NCI-H146 treated with DMSO at 0.1 percent for 48 hours (cell line): ENCODE measurements around the gene RUNX2.

ENCODE experiments used
- DNase-seq: peaks from one replicate; lab custom pipeline; 2025; ENCODE audit not compliant: unreplicated experiment; lab: John Stamatoyannopoulos, UW

The RUNX2 gene

DNA sequence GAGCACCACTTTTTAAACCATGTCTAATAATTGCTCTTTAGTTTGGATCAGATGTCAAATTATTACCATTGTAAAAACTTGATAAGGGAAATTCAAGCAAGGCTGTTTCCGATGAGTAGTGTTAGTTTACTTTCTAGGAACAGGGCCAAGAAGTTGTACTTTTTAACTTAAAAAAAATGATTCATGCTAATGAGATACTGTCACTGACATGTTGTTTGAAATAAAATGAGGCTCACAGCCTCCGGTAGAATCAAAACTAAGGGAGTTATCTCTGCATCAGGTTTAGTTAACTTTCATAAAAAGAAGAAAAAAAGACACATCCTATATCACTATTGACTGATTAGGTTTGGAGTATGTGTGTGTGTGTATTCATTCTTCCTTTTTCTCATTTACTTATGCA lies 104.8 kb downstream of the RUNX2 start:
- no peak for DNase-seq

DNA sequence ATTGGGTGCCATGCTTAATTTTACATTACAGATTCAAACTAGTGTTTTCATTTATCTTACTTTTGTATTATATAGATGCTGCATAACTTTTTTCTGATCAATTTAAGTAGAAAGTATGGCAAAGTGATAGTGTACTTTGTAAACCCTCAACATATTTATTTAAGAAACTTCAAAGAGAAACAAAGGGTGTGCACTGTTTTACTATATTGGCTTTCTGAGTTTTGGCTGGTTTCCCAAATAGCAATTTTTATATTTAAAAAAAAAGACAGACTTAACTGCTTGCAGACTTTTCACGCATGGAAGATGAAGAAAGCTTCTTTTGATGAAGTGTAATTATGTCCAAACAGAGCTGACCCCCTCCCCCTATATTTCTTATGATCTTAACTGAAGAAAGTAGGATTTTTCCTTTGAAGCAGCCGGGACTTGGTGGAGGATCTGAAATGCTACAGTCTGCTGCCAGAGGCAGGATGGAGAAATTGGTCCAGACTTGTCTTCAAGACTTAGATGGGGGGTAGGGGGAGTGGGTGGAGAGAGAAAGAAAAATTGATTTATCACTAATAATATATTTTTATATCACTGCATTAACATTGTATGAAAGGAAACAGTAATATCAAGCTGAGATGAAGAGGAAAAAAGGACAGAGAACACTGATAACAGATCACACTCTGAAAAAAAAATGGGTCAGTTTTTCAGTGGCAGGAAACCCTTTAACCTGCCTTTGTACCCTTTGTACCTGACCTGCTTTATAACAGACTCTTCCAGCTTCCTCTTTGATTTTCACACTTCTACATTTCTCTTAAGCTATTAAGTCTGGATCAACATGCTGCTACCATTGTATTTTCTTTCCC lies 105.6 kb downstream of the RUNX2 start:
- DNase-seq: no peak

DNA sequence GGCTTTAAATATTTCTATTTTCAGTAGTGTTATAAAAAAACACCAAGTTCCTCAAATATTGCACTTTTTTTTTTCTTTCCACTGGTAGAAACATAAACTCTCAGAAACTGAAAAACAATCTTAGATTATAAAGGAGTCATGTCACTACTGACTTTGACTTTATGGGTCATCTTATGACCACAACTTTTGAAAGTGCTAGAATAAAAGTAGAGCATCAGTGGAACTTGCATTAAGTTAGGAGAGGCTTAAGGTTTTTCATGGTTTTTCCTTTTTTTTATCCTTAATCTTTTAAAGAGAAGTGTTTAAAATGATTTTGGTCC lies 106.2 kb downstream of the RUNX2 start:
- no peak for DNase-seq

DNA sequence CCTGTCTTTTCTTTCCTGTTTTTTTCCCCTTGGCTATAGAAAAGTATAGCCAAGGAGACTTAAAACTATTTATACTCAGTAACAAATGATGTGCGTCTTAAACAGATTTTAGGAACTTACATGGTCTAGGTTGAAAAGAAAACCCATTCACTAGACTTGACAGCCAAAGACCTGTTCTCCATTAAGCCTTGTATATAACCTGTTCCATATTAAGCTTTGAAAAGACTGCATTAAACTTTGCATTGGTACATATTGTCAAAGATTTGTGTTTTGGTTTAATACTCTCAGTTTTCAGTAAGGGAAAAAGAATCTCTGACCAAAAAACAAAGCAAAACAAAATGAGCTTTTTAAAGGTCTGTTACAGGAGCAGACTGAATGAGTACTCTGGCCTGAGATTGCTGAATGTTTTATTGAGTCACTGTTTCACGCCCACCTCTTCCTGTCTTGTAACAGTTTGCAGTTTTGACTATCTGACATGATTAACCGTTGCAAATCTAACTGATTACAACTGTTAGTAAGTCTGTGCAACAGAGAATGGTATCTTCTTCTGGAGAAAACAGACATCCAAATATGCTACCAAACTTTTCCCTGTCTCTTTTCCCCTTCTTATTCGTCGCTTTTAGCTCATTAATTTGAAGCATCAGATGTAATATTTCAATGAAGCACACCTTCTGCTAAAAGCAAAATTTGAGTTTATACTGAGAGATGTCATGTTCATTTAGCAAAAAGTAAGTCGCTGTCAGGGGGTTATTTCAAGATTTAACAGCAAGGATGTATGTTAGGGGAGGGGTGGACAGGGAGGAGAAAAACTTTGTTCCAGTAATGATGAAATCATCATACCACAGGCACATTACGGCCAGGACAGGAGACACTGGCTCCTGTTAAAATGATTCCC lies 108.7 kb downstream of the RUNX2 start:
- DNase-seq: no peak

DNA sequence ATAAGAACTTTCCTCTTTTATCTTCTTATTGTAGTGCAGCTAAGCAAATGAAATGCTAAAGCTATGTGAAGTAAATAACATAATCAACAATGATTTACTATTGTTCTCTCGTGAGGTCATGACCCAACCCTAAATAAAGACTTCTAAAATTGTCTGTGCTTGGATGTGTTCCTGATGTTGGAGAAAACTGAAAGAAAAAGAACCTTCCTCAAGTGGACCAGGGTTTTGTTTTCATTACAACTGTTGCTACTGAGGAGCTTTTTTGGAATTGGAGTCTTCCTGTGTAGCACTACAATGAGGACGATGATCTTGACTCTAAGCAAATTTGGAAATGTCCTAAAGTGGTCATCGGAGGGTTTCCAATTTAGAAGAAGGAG lies 109.3 kb downstream of the RUNX2 start:
- DNase-seq: no peak

DNA sequence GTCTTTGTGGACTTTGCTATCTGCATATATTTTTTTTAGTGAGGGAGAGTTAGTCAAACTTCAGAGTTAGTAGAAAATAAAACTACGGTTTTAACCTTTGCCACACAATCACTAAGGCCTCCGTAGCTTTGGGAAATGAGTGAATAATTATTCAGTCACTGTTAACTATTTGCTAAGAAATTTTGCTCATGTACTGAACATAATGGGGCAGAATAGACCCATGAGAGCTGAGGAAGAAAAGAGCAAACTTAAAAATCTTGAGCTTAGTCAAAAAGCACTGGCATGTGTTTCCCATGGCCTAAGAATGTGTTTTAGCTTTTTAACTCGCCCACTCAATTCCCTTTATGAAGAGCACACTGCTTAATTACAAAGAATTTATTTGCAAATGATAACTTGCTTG lies 110.0 kb downstream of the RUNX2 start:
- DNase-seq: no peak

DNA sequence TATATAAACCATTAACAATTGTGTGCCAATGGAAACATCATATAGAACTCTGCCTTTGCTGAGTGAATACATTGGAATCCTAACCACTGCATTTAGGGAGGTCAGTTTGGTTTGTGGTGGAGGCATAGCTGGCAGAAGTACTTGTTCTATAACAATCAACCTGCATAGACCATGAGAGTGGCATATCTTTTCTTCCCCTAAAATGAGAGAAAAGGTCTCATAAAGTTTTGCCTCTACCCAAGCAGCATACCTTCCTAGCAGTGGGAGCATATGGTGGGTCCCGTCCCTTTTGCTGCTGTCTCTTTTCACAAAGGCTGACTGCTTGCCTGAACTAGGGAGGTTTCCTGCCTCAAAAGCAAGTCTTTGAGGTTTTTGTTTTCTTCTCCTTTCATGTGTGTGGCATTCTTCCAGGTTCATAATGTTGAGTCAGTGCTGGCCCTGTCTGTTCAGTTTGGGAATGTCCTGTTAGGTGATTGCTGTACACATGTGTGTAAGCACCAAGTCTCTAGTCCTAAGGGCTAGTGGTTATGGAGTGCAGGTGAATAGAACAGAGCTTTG lies 110.8 kb downstream of the RUNX2 start:
- no peak for DNase-seq

DNA sequence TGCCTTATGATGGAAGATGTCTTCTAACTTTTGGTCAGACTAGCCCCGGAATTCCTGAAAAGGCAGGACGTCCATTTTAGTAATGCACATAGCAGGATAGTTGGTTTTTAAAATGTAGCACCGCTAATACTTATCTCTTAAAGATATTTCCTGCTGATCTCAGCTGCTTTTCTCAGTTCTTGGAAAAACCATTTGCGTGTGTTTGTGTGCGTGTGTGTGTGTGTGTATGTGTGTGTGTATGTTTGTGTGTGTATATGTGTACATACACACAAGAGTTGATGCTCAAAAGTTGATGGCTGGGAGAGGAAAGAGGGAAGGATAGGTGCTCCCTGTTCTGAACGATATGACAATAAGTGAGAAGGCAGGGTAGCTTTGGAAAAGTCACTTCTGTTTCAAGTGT lies 111.3 kb downstream of the RUNX2 start:
- DNase-seq: no peak

DNA sequence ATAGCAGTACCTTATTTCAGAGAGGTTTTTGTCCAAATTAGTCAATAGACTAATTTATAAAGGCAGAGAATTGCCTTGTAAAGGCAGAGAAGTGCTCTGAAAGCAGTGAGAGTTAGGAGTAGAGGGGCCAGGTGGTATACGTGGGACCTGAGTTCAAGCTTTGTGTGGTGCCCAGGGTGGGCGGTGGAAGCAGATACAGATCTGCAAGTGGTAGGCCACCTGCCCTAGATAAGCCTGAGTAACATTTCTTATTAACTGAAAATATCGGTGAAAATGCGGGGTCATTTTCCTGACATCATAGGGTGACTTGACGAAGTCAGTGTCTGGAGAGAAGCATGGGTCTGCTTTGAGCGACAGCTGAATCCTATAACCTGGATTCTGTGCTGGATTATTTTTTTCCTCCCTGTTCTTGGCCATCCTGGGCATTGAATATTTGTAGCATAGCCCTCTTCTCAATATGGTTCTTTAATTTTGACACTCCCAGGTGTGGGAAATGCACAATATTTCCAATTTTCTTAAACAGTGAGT lies 111.8 kb downstream of the RUNX2 start:
- DNase-seq: no peak

DNA sequence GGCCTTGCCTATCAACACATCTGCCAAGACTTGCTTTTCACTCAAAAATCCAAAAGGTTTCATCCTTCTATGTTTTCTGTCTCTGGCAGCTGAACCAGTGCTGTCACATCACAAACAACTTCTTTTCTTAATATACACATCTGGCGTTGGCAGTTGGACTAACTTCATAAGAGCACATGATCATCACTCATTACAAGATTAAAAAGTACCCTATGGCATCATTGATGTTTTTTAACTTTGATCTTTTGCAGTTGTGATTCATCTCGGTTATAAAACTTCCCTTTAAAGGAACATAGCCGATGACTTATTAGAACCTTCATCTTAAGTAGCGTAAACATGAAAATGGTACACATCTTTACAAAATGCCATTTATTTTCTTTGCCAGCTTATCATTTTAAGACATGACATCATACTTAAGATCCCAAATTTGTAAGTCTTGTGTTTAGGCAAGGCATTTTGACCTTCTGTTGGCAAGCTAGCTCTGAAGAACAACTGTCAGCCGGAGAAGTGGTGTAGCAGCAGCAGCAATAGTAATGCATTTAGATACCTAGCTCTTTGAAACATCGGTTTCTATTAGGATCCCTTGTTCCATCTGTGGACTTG lies 113.8 kb downstream of the RUNX2 start:
- no peak for DNase-seq

DNA sequence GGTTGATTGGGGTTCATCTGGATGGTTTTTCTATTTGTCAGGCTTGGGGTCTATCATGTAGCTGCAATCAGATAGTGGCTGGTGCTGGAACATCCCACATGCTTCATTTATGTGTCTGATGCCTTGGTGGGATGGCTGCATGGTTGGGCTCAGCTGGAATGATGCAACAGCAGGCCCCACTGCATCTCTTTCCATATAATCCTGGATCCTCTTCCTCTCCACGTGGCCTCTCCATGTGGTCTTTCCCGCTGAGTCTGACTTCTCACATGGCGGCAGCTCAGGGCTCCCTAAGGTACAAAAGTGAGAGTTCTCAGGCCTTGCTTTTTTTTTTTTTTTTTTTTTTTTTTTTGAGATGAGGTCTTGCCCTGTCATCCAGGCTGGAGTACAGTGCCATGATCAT lies 114.6 kb downstream of the RUNX2 start:
- DNase-seq: no peak

DNA sequence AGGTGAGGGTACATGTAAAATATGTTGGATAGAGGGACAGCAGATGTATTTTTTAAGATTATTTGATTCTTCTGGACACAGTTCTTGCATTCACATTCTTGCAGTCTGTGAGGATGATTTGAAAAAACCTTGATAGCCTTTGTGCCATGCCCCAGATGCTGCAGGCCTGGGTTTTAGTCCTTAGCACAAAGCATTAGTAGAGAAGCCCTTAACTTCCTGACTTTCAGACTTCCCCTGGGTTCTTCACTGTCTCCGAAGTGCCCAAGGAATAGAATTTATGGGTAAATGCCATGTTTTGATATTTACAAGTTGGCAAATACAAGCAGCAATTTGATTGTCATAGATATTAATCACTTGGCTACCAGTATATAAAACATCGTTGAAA lies 117.2 kb downstream of the RUNX2 start:
- no peak for DNase-seq

DNA sequence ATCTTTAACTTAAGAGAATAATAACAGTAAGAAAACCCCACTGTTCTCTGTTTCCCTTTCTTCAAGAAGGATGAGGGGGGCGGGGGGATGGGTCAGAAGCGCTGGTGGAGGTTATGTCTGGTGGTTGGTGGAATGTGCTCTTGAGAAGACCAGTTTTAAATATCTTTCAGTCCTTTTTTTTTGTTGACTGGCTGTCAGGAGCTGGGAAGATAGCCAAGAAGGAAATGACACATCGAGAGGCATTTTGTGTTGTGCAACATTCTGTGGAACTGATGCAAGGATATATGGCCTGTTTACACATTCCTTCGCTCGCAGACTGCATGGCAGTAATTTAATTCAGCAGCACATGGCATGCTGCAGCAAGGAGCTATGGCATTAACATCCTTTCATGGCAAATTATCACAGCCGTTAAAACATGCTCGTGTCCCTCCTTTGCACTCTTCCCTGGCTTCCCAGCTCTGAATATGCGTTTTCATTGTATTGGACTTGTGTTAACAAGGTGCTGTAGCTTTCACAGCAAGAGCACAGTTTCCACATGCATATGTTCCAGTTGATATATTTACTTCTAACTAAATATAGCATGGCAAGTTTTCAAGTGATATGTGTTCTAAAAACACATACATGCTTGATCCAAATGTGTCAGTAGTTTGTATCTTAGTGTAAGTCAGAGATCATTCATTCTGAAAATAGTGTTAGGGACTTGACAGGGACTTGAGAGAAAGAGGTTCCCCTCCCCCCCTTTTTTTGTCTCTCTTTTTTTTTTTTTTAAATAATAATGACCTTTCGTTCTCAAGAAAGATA lies 117.8 kb downstream of the RUNX2 start:
- no peak for DNase-seq

DNA sequence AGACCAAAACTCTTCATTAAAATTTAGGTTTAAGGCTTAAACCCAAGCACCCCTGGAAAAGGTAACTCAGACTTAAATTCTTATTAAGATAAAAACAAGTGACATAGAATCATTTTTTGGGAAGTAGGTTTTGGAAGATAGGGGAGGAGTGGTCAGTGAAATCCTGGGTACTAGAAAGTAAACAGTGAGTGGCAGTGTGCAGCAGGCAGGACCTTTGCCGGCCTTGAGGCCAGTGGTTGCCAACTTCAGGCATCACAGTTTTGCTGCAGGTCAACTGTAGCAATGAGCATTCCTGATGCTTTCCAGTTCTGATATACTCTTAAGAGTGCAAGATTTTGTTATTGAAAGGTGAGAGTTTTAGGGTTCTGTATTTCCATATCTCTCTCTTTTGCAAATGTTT lies 118.9 kb downstream of the RUNX2 start:
- no peak for DNase-seq

DNA sequence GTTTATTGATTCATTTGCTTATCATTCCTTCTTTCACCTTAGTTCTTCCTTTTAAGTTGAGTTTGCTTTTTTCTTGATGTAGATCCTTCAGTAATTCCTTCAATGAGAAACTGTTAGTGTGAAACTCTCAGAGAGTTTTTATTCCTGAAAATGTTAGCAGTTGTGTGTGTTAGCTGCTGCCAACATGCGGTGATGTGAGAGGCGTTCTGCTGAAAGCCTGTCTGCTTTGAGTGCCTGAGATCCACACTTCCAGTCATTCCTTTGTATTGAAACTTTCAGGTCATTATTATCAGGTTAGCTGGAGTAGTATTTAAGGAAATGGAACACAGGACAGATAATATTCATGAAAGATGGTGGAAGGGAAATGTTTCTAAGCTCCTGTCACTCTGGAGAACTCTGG lies 119.6 kb downstream of the RUNX2 start:
- DNase-seq: no peak

DNA sequence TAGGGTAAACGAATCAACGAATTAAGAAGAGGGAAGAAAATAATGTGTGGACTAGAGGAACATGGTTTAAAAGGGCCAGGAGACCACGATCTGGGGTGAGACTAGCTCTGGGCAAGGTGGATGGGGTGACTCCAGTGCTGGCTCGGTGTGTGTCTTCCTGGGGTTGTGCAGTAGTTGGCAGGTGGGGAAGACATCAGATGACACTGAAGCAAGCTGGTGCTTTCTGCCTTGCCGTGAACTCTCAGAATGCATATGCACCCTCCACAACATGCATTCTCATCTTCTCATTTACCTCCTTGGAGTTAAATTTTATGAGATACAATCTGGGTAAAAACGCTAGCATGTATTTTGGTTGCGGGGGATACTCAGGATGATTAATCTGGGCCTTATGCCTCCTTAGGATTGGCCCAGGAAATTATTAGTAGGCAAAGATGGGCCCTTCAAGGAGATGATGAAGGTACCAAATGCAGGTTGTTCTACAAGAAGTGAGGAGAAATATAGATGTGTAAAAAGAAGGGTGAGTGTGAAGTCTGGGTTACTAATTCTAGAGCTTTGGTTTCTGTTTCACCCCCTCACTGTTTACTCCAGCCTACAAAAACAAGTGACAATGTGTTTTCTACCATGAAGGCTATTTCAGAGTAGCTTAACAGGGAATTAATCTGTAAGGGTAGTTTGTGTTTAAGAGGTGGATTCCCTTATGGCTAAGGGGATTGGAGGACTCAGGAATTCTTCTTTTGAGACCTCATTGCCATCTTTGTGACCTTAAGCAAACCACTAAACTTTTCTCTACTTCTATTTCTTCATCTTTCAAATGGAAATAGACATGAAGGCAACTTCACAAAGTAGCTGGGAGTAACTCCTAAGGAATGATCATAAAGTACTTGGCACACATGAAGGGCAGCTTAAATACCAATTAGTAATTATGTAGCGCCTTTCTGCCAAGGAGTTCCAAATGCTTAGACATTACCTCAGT lies 120.6 kb downstream of the RUNX2 start:
- no peak for DNase-seq

DNA sequence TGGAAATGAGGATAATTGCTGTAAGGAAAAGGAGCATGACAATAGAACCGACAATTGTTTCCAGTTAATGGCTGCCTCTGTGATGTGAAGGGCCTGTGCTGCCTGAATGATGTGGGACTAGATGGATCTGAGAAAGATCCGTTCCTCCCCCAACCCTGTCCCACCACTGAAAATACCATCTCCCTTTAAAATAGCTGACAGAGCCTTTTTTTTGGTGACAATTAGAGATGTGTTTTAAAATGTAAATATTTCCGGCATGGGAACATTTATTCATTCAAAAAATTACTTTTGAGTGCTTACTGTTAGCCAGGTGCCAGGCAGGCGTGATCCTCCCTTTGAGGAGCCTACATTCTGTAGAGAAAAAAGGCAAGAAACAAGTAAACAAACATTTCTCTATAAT lies 122.0 kb downstream of the RUNX2 start:
- no peak for DNase-seq

DNA sequence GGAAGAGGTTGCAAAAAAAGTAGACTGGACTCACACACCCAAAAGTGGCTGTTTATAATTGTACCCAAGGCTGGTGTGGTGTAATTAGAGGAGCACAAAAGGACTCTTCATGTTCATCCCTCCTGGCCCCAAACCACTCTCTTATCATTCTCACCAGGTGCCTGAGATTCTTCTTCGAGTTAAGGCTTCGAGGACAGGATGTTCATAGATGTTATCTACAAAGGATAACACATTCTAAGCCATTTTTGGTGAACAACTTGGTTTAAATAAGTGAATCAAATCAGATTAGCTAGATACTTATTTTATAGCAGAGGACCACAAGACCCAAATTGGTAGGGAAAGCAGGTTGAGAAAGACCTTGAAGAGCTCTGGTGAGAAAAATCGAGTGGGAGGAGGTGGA lies 122.7 kb downstream of the RUNX2 start:
- DNase-seq: no peak
